SK-N-SH (cell line): ENCODE results near the gene CYFIP1. TPM values are rescaled to one million over a fixed set of nuclear protein-coding genes. Genes with fewer than 3 reads are reported as not detected.

Experiments used
- CTCF ChIA-PET: fragments of 300-600, 350-600 bp; formaldehyde crosslinking; extraction: SDS; loops from one replicate; lab custom pipeline; 2021; lab: Yijun Ruan, JAX
- POLR2A ChIA-PET: fragments of 350-600 bp; sonication (Branson Sonifier 250); formaldehyde crosslinking; extraction: SDS; loops from one replicate; lab custom pipeline; 2020; ENCODE audit warnings: antibody characterized with exemption, inconsistent platforms; lab: Yijun Ruan, JAX
- DNase-seq: peaks from one replicate; pipeline ENCODE4 v3.0.0; 2012
- H2AFZ ChIP-seq: fragments of 200-600 bp; sonication (generic); 2 replicates; pipeline ENCODE4 v1.8.1; 2016; ENCODE audit warnings: antibody characterized with exemption, mild to moderate bottlenecking, low read depth
- H3F3A ChIP-seq: fragments of 200-600 bp; sonication (generic); replicated peaks from 2 replicates; pipeline ENCODE3; 2016; ENCODE audit warnings: antibody characterized with exemption, mild to moderate bottlenecking; ENCODE audit not compliant: insufficient read depth
- H3K27ac ChIP-seq, 2 experiments: fragments of 200-500 bp in 1 of 2; fragments of 200-600 bp in 1 of 2; sonication (Bioruptor generic) in 1 of 2; sonication (generic), shearing (Covaris generic) in 1 of 2; 2 replicates each; pipeline versions ENCODE4 v1.5.1 to v1.6.1; 2014 to 2016; ENCODE audit warnings: low read depth in 2 of 2, inconsistent platforms in 1 of 2, low read length in 1 of 2, mild to moderate bottlenecking in 1 of 2, mixed read lengths in 1 of 2
- H3K27me3 ChIP-seq: fragments of 200-600 bp; sonication (generic), shearing (Covaris generic); 2 replicates; pipeline ENCODE4 v1.6.1; 2016; ENCODE audit warnings: mixed run types; ENCODE audit not compliant: insufficient read depth
- H3K36me3 ChIP-seq, 2 experiments: fragments of 200-500 bp in 1 of 2; fragments of 200-600 bp in 1 of 2; sonication (Bioruptor generic) in 1 of 2; sonication (generic) in 1 of 2; replicated peaks in 1 of 2; 2 replicates each; pipeline versions ENCODE3 to v1.5.1; 2014 to 2016; ENCODE audit warnings: low read length in 1 of 2, mild to moderate bottlenecking in 1 of 2; ENCODE audit not compliant: insufficient read depth in 2 of 2, control insufficient read depth in 1 of 2
- H3K4me1 ChIP-seq, 2 experiments: fragments of 200-500 bp in 1 of 2; fragments of 200-600 bp in 1 of 2; sonication (Bioruptor generic) in 1 of 2; sonication (generic), shearing (Covaris generic) in 1 of 2; 2 replicates each; pipeline versions ENCODE4 v1.5.1 to v1.6.1; 2014 to 2016; ENCODE audit warnings: low read depth in 1 of 2, low read length in 1 of 2, mixed run types in 1 of 2; ENCODE audit not compliant: insufficient read depth in 2 of 2, control insufficient read depth in 1 of 2
- H3K4me2 ChIP-seq: fragments of 200-600 bp; sonication (generic), shearing (Covaris generic); 2 replicates; pipeline ENCODE4 v1.6.1; 2017; ENCODE audit warnings: mixed run types
- H3K4me3 ChIP-seq, 2 experiments: fragments of 200-500 bp in 1 of 2; fragments of 200-600 bp in 1 of 2; sonication (Bioruptor generic) in 1 of 2; sonication (generic), shearing (Covaris generic) in 1 of 2; 2 replicates each; pipeline versions ENCODE4 v1.5.1 to v1.8.1; 2014 to 2016; ENCODE audit warnings: low read depth in 2 of 2, inconsistent platforms in 1 of 2, low read length in 1 of 2, mild to moderate bottlenecking in 1 of 2, mixed read lengths in 1 of 2, moderate library complexity in 1 of 2
- H3K79me2 ChIP-seq: fragments of 200-600 bp; sonication (generic); 2 replicates; pipeline ENCODE4 v1.8.1; 2017; ENCODE audit warnings: mild to moderate bottlenecking; ENCODE audit not compliant: insufficient read depth
- H3K9ac ChIP-seq: fragments of 200-600 bp; sonication (generic); 2 replicates; pipeline ENCODE4 v1.6.1; 2017; ENCODE audit warnings: mixed run types
- H3K9me2 ChIP-seq: fragments of 200-600 bp; sonication (generic); 2 replicates; pipeline ENCODE4 v1.6.1; 2017; ENCODE audit warnings: mixed run types
- H3K9me3 ChIP-seq: fragments of 200-600 bp; sonication (generic); 2 replicates; pipeline ENCODE4 v1.6.1; 2017; ENCODE audit warnings: mixed run types, mild to moderate bottlenecking, moderate library complexity
- H4K20me1 ChIP-seq: fragments of 200-600 bp; sonication (generic); 2 replicates; pipeline ENCODE4 v1.6.1; 2017; ENCODE audit warnings: mild to moderate bottlenecking, mixed run types; ENCODE audit not compliant: insufficient read depth
- CHD2 ChIP-seq: fragments of 150-350 bp; IDR thresholded peaks from 2 replicates; pipeline ENCODE4 v1.6.1; 2018; ENCODE audit warnings: low read length; ENCODE audit not compliant: partially characterized antibody
- FOSL2 ChIP-seq: IDR thresholded peaks from 2 replicates; pipeline ENCODE4 v1.4.0; 2012; ENCODE audit warnings: low read depth, mild to moderate bottlenecking, moderate library complexity, borderline replicate concordance
- FOXJ3 ChIP-seq: sonication (generic); formaldehyde crosslinking; IDR thresholded peaks from 2 replicates; pipeline ENCODE4 v1.5.1; 2020; ENCODE audit warnings: mild to moderate bottlenecking, missing genetic modification reagents
- GATA2 ChIP-seq: sonication (generic); formaldehyde crosslinking; IDR thresholded peaks from 2 replicates; pipeline ENCODE4 v1.5.0; 2020; ENCODE audit warnings: mild to moderate bottlenecking, missing genetic modification reagents
- JUND ChIP-seq: IDR thresholded peaks from 2 replicates; pipeline ENCODE4 v1.4.0; 2012
- MXI1 ChIP-seq: IDR thresholded peaks from 2 replicates; pipeline ENCODE4 v1.6.1; 2012; ENCODE audit warnings: mild to moderate bottlenecking, low read depth, low read length, improper control_type of control experiment
- NRF1 ChIP-seq: IDR thresholded peaks from 2 replicates; pipeline ENCODE4 v1.6.1; 2012; ENCODE audit warnings: low read depth, mild to moderate bottlenecking, low read length
- POLR2AphosphoS5 ChIP-seq: IDR thresholded peaks from 2 replicates; pipeline ENCODE4 v1.6.1; 2012; ENCODE audit warnings: low read depth, low read length
- SIN3A ChIP-seq: IDR thresholded peaks from 2 replicates; pipeline ENCODE4 v1.6.1; 2012; ENCODE audit warnings: low read depth, mild to moderate bottlenecking, low read length, moderate library complexity, borderline replicate concordance
- TCF12 ChIP-seq: IDR thresholded peaks from 2 replicates; pipeline ENCODE4 v1.4.0; 2012
- WGBS: methylation state at CpG from one replicate; pipeline ENCODE4 v1.1.6; 2017; ENCODE audit warnings: low lambda C conversion rate; 5-methylcytosine and 5-hydroxymethylcytosine counted together
- polyA plus RNA-seq, 3 experiments: library from polyadenylated mRNA; depleted of rRNA; stranded (reverse); fragments of >200 nt; gene quantifications; 2 replicates each; pipeline ENCODE4 v1.2.3, GENCODE V29; 2012
- TF ChIP-seq, protein P1 (sequence below): IDR thresholded peaks from 2 replicates; pipeline ENCODE4 v1.4.0; 2012; ENCODE audit warnings: low read depth, borderline replicate concordance
- TF ChIP-seq, protein P2 (sequence below): IDR thresholded peaks from 2 replicates; pipeline ENCODE4; 2012
- TF ChIP-seq, protein P3 (sequence below): IDR thresholded peaks from 2 replicates; pipeline ENCODE4 v1.4.0; 2012; ENCODE audit warnings: low read depth
- TF ChIP-seq, protein P4 (sequence below): fragments of 200-600 bp; sonication (generic); IDR thresholded peaks from 2 replicates; pipeline ENCODE4 v1.6.1; 2017; ENCODE audit warnings: antibody characterized with exemption, mild to moderate bottlenecking, moderate library complexity

CYFIP1 gene
- polyA plus RNA-seq, 1 of the 3 experiments (the other 2 are of a cell fraction): 53.4 TPM

DNA sequence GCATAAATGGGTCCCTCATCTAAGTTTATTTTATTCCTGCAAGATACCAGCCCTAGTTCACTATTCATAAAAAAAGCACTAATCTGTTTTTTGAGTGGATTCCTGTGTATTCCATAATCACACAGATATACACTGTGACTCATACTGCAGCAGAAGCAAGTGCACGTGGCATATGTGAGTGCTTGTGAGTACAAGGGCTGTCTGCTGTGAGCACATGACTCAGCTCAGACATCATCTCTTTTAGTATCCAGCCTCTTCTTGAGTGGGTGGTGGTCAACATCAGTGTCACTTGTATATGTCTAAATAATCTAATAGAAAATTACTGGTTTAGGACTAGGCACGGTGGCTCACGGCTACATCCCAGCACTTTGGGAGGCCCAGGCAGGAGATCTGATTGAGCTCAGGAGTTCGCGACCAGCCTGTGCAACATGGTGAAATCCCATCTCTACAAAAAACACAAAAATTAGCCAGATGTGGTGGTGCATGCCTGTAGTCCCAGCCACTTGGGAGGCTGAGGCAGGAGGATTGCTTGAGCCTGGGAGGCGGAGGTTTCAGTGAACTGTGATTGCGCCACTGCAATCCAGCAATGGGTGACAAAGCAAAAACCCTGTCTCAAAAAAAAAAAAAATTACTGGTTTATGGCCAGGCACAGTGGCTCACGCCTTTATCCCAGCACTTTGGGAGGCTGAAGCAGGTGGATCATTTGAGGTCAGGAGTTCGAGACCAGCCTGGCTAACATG lies 91.9 kb downstream of the CYFIP1 start:
- Histone ChIP-seq H3K27ac (peak overlapping the region in 1 of 2 experiments; percentile 84; a peak in 2 of 4 replicates), H3K4me1 (peaks cover 0 to 8% of the 10 kb centered on the region in 2 experiments; a peak in 1 of 4 replicates), H3K27me3 (no peaks in the 10 kb centered on the region), H3K4me3 (no peak overlapping the region), H2AFZ (no peak overlapping the region), H3K9ac (no peak overlapping the region), H4K20me1 (peaks cover 12% of the 10 kb centered on the region), H3K36me3 (peaks cover 14 to 22% of the 10 kb centered on the region in 2 experiments), H3F3A (peaks cover 20% of the 10 kb centered on the region), H3K79me2 (peaks cover 4% of the 10 kb centered on the region; the same call in 1 of the 2 replicates), H3K9me2 (no peaks in the 10 kb centered on the region), H3K4me2 (no peak overlapping the region), H3K9me3 (no peaks in the 10 kb centered on the region)
- TF ChIP-seq JUND: peak; percentile 82
- TF ChIP-seq, protein P1, sequence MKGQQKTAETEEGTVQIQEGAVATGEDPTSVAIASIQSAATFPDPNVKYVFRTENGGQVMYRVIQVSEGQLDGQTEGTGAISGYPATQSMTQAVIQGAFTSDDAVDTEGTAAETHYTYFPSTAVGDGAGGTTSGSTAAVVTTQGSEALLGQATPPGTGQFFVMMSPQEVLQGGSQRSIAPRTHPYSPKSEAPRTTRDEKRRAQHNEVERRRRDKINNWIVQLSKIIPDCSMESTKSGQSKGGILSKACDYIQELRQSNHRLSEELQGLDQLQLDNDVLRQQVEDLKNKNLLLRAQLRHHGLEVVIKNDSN: peak; percentile 73; the same call in 1 of the 2 replicates
- no peak for TF ChIP-seq FOXJ3 (CRISPR knock-in tag)
- no peak for TF ChIP-seq NRF1
- peak; percentile 67; the same call in 1 of the 2 replicates for TF ChIP-seq MXI1
- TF ChIP-seq, protein P2, sequence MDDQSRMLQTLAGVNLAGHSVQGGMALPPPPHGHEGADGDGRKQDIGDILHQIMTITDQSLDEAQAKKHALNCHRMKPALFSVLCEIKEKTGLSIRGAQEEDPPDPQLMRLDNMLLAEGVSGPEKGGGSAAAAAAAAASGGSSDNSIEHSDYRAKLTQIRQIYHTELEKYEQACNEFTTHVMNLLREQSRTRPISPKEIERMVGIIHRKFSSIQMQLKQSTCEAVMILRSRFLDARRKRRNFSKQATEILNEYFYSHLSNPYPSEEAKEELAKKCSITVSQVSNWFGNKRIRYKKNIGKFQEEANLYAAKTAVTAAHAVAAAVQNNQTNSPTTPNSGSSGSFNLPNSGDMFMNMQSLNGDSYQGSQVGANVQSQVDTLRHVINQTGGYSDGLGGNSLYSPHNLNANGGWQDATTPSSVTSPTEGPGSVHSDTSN: peak; percentile 26; the same call in 1 of the 2 replicates
- peak; percentile 81 for TF ChIP-seq SIN3A
- no peak for TF ChIP-seq CHD2
- TF ChIP-seq GATA2 (CRISPR knock-in tag): no peak
- TF ChIP-seq, protein P3, sequence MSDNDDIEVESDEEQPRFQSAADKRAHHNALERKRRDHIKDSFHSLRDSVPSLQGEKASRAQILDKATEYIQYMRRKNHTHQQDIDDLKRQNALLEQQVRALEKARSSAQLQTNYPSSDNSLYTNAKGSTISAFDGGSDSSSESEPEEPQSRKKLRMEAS: peak; percentile 98
- TF ChIP-seq, protein P4, sequence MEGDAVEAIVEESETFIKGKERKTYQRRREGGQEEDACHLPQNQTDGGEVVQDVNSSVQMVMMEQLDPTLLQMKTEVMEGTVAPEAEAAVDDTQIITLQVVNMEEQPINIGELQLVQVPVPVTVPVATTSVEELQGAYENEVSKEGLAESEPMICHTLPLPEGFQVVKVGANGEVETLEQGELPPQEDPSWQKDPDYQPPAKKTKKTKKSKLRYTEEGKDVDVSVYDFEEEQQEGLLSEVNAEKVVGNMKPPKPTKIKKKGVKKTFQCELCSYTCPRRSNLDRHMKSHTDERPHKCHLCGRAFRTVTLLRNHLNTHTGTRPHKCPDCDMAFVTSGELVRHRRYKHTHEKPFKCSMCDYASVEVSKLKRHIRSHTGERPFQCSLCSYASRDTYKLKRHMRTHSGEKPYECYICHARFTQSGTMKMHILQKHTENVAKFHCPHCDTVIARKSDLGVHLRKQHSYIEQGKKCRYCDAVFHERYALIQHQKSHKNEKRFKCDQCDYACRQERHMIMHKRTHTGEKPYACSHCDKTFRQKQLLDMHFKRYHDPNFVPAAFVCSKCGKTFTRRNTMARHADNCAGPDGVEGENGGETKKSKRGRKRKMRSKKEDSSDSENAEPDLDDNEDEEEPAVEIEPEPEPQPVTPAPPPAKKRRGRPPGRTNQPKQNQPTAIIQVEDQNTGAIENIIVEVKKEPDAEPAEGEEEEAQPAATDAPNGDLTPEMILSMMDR: no peak
- TF ChIP-seq POLR2AphosphoS5: peak; percentile 27; the same call in 1 of the 2 replicates
- TF ChIP-seq FOSL2: peak; percentile 92
- TF ChIP-seq TCF12: peak; percentile 68
- WGBS: 71% methylated on average over 9 of the region's 9 CpGs
- ChIA-PET POLR2A (no interaction called here), CTCF (no interaction called here)
- no peak for DNase-seq
